NCI-H1105 (cell line): ENCODE results near the gene CPNE4.
A peak's percentile ranks its signal among the peaks of the same experiment; 100 is the strongest.

Experiments
- DNase-seq: peaks from one replicate; lab custom pipeline; 2025; lab: John Stamatoyannopoulos, UW

Gene CPNE4

DNA sequence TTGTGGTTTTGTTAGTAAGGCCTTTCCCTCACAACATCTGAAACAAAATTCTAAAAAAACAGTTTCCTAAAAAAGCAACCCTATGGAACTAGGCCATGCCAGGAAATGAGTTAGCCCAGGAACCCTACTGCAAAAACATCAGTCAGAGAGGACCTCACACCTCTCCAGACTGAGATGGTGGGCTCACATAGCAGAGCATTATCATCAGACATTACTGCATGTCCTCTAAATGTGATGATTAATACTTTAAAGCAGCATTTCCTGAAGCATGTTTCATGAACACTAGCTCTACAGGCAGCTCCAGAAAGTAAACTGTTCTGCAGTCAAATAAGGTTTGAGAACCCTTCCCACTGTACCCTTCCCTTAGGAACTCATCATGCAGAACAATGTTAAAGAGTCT lies 299.7 kb downstream of the CPNE4 start:
- DNase-seq = no peak

DNA sequence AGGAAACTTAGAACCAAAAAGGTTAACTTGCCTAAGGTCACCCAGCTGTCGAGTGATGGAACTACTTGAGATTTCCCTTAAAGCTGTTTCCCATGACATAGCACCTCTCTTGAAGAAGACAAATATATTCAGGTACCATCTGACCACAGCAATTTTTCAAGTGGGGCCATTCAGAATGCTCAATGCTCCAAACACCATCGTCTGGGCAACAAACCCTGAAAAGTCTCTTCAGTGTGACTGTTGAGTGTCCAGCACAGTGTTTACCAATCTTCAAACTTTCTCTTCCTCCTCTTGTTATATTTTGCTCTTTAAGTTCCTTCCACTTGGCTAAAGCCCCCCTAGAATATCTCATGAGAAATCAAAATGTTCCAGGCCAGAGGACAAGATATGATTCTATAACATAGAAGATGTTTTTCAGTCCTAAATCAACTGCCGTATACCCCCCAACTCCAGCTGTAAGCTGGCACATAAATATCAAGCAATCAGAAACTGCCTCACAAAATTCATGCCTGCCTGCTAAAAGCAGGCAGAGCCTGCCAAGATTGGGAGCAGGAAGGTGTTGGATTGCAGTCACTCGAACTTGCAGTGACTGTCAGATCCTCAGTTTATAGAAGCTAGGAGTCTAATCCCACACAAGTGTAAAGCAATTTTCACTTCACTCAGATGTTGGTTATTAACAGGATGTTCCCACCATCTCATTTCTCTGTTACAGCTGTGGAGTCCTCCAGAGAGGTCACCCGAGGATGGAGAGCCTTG lies 301.6 kb downstream of the CPNE4 start:
- no peak for DNase-seq

DNA sequence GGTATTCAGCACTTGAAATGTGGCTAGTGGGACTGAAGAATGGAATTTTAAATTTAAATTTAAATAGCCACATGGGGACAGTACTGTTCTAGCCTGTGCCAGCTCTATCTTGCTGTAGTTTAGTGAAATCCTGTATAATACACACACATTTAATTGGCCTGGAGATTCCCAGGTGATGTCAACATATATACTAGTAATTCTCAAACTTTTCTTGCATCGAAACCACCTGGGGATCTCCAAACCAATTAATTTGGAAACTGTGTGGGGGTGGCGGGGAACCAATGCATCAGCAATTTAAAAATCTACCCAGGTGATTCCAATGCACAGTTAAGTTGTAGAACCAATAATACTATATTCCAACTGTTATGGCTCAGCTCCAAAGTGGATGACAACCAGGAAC lies 303.1 kb downstream of the CPNE4 start:
- DNase-seq = no peak

DNA sequence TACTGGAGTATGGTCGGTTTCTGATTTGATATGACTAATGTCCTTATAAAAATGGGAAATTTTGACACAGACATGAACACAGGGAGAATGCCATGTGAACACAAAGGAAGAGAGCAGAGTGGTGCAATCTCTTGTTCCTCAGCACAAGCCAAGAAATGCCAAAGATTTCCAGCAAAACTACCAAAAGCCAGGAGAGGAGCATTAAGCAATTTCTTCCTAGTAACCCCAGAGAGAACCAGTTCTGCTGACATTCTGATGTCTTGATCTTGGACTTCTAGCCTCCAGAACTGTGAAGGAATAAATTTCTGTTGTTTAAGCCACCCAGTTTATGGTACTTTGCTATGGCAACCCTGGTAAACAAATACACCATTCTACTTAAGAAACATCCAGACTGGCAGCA lies 304.2 kb downstream of the CPNE4 start:
- no peak for DNase-seq

DNA sequence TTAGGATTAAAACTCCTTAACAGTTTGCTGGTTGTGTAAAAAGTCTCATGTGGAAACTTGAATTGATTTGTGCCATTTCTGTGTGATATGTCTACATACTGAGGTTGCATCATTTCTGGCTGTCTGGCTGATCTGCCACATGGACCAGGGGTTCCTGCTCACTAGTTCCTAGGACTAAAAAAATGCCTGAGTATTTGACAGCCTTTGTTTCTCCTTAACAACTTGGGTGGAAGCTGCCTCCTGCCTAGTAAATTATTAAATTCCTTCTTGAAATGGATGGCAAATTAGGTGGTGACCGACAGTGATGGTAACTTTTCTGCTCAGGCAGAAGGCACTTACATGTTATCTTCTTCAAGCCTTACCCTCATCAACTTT lies 305.2 kb downstream of the CPNE4 start:
- DNase-seq = no peak

DNA sequence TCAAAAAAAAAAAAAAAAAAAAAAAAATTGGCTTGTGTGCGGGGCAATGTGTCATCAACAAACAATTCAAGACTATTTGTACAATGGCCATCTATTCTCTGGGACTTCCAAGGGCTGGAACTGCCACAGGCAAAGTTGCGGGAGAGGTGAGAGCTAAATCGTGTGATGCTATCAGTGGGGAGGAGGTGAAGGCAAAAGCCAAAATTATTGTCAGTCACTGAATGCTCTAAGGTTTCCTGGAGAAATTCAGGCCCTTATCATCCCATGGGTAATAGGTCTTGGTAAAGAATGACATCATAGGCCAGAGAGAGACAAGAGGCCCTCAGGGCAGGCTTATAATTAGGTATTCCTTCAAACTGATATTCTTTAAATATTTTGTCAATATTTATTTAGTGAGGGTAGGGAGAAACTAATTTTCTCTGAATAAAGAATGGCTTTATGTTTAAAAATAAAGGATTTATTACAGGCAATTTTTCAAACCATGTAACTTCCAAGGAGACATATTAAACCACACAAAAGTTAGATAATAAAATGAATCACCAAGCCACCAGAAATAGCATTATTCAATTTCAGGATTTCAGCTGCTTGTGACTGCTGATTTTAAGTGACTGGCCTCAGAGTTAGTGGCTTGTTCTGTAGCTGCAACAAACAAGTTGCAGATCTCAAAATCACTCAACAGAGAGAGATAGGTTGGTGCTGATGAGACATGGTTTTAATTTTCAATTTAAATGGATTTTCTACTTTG lies 305.7 kb downstream of the CPNE4 start:
- no peak for DNase-seq

DNA sequence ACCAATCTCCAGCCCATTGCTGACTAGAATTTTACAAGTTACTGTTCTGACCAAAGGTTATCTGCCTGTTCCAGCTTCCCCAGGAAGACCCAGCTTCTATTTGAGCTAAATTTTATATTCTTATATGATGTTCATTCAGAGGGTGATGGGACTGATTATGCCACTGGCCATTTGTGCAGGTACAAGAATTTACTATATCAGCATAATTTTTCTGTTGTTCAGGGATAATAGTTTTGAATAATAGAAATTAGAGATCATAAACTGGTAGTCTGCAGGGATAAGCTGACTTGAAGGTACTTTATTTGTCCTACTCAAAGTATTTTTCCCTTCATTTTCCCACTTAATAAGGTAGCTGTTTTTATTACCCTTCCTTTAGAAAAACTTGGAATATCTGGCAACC lies 309.4 kb downstream of the CPNE4 start:
- no peak for DNase-seq

DNA sequence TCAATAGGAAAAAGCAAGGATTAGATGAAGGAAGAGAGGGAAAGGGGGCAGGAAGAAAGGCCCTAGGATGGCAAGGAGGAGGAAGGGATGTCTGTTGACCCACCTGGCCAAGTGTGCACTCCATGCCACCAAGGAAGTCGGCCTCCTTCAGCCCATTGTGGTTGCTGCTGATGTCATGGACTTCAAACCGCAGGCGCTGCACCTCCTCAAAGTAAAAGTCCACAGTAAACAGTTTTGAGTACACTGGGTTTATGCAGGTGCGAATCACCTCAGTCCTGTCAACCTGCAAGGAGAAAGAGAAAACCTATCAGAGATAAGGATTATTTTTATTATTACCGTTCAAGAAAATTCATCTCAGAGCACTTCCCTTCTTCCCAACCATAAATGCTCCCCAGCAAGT lies 311.5 kb downstream of the CPNE4 start:
- DNase-seq = no peak

DNA sequence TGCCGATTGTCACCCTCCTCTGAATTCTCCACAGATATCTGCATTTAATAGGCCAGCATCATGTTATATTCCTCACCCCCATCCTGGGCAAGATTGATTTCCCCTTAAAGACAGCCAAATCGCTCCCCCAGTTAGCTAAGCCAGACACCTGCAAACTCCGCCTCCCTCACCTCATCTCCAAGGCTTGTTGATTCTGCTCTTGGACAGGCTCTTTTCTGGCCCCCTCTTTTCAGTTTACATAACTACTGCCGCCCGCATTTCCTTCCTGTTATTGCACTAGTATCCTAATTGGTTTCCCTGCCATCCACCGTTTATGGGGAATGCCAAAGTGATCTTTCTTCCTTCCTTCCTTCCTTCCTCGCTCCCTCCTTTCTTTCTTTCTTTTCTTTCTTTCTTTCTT lies 317.3 kb downstream of the CPNE4 start:
- DNase-seq = no peak

DNA sequence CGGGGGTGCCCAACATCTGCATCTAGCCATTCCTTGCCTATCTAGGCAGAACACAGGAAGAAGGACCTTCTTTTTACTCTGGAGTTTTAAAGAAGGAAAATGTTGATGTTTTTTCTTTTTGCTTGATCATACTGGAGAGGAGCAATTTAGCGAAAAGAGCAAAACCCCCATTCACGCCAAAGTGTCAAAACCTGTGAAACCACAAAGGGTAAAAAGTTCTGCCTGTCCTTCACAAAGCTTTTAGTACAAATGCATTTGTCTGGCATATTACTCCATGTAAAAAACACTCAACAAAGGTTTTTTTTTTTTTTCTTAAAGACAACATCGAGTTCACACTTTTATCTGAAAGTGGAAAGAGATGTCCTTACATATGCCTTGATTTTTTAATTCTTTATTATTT lies 317.9 kb downstream of the CPNE4 start:
- DNase-seq = no peak

DNA sequence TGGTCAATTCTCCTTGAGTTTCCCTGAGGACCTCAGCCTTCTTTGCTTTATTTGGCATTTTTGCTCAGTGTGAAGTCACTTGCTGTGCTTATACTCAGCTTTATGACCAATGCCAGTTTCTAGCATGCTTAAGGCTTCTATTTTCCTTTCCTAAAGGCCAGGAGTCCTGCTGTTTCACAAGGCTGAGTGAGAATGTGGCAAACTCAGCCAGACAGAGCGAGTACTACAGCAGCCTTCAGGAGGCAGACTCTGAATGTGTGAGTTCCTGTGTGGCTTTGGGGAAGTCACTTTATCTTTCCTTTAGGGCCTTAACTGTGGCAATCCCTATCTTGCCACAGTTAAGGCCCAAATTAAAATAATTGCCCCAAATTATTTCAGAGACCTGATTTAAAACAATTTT lies 318.8 kb downstream of the CPNE4 start:
- DNase-seq = no peak

DNA sequence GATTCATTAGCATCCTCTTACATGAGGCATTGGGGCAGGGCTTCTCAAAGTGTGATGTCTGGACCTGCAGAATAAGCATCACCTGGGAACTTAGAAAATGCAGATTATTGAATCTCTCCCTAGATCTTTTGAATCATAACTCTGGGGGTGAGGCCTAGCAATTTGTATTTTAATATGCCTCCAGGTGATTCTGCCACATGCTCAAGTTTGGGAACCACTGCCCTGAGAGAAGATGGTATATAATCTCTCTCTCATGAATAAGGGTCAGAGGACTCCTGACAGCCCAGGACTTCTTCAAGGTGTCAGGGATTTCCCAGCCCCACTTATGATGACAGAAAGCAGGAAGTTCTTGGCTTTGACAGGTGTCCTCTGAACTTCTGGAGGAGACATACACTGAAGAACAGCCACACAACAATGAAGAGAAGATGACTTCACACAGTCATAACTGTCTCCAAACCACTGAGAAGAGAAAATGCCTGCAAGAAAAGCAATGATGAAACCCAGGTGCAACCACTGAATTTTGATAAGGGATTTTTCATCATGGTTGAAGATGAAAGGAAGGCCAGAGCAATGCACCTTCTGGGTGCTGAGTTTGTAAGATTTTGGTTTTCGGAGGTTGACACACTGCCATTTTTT lies 320.1 kb downstream of the CPNE4 start:
- DNase-seq = no peak

DNA sequence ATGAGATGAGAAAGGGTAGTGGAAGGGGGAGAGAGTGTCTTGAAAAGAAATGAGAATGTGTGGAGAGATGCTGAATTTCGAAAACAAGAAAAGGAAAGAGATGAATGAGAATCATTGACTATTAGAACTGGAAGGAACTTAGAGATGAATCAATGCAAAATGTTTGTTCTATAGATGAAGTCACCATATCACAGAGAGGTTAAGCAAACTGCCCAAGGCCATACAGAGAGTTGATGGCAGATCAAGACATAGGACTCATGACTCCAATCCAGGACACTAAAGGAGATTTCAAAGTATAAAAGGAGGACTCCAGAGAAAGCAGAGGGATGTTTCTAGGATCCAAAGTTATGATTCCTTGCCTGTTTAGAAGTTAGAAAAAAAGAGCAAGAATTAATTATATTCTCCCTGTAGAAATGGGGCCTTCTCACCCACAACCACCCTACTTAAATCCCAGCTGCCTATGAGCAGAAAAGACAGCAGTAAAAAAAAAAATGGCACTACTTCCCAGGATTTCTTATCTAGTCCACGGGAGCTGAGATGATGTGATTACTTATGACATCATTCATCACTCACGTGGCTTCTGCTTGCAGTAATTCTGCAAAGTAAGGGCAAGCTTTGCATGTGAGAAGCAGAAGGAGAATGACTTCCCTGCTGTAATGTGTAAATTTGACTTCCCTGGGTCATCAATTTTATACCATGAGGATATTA lies 321.2 kb downstream of the CPNE4 start:
- no peak for DNase-seq

DNA sequence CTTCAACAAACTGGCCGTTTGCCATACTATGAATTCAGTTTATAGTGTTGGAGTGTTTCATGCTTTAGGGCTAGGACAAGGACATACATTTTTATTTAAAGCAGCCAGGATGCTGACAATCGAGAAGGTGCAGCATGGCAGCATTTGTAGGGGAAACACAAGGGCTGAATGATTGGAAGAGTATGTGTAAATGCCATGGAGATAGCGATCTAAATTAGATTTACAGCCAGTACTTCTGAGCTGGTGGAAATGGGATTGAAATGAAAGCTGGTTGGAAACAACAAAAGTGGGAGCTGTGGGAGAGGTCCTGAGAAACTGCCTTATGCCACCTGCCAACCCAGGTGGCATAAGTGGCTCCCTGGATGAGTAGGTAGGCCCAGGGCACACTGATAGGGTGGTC lies 322.2 kb downstream of the CPNE4 start:
- DNase-seq = peak; percentile 33

DNA sequence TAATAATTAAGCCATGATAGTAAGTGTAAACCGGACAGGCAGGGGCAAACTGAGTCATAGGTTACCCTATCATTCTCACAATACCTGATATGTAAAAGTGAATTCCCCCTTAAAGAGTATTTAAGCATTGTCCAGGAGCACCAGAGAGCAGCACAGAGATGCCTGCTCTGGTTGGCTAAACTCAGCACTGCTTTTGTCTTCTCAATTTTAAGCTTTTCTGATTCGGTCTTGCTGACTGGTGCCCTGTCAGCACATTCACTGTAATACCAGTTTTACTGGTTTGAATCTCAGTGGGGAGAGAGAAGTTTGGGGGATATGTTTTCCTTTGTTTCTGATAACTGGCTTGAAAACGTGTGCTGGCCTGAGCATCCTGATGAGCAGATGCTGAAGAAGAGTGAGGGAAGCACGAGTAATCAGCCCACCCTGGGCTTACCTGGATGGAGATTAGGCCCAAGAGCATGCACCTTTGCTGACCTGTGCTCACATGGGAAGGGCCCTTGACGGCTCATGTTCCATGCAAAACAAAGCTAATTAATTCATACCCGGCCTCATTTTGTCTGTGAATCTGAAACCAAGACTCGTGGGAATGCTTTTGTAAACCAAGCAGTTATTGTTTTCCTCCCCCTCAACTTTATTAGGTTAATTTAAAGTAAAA lies 323.6 kb downstream of the CPNE4 start:
- no peak for DNase-seq

DNA sequence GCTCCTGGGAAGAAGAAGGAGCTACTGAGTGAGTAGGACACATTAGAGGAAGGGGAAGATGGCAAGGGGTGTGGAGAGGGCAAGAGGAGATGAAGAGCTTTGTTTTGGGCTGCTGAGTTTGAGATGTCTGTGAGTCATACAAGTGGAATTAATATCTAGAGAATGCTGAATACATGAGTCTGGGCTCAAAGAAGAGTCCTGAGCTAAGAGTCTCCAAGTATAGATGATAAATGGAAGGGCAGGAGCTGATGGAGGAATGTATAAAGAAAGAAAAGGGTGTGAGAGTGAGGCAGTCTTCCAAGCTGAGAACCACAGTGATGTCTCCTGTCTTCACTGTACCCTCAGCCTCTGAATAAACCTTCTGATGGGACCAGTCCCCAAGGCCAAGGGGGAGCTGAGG lies 326.6 kb downstream of the CPNE4 start:
- DNase-seq = no peak

DNA sequence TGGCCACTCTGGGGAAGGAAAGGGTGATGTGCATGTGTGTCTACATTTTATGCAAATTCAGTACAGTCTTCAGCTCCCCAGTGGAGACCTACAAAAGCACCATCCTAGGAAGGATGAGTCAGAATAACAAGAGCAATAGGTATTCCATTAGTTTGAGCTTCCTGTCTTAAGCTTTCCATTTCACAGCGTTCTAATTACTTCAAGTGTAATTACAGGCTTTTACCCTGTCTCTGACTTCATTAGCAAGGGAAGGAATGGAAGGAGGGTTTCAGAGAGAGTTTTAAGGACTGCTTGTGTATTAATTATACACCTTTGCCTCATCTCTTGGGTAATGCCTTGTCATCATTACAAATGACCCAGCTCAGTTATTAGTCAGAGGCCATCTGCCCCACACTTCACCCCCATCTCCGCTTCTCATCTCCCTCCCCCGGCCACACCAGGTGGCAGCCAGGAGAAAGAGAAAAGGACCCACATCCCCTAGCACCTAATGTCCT lies 329.2 kb downstream of the CPNE4 start:
- peak; percentile 66 for DNase-seq

DNA sequence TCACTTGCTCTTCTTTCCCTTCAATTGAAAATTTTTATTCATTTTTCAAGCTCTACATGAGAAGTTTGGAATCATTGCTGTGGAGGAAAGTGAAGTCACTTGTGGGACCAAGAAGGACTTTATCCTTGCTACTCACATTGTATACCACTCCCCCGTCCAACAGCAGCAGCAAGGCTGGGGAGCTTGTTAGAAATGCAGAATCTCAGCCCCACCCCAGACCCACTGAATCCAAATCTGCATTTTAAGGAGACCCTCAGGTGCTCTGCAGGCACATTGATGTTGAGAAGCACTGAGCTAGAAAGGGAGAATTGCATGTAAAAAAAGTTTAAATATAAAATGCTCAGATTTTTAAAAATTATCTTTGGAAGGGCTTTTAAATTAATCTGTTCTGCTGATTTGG lies 329.7 kb downstream of the CPNE4 start:
- no peak for DNase-seq

DNA sequence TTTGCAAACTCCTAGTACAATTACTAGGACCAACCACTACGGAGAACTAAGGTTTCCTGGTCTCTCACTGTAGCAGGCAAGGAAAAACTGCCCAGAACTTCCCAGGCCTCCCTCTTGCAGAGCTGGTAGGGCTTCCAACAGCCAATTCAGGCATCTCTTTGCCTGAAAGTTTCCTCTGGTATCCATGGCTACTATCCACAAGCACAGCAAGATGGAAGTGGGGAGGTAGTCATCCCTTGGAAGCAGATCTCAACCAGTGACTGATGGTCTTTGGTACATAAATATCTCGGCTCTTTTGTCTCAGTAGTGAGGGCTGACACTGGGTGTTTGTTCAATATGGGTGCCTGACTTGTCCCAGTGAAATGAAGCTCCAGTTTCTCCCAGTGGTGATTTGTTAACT lies 330.7 kb downstream of the CPNE4 start:
- no peak for DNase-seq

DNA sequence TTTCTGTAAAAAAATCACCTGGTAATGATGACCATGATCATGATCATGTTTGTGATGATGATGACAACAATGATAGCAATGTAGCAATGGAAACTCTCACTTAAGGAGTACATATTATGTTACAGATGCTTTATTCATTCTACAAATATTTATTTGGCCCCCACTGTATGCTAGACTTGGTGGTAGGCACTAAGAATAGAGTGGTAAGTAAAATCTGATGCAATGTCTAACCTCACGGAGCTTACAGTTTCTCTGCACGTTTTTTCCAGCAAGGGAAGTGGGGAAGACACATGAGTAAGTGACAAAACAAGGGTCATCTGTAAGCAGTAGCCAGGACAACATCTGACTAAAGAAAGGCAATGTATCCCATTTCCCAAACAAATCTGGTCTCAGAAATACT lies 332.7 kb downstream of the CPNE4 start:
- no peak for DNase-seq

DNA sequence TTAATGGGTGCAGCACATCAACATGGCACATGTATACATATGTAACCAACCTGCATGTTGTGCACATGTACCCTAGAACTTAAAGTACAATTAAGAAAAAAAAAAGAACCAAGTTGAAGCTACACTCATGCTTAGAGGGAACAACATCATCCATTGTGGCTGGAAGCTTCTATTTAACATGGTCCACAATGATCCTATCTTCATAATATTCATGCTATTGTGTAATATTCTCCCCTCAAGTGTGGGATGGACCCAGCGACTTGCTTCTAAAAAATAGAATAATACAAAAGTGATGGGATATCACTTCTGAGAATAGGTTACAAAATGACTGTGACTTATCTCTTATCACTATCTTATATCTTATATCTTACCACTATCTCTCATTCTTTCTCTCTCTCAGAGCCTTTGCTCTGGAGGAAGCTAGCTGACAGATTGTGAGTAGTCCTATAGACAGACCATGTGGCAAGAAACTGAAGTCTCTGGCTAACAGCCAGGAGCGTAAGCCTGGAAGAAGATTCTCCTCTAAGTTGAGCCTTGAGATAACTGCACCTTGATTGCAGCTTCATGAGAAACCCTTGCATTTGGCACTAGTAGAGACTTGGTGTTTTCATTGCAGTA lies 333.6 kb downstream of the CPNE4 start:
- no peak for DNase-seq

DNA sequence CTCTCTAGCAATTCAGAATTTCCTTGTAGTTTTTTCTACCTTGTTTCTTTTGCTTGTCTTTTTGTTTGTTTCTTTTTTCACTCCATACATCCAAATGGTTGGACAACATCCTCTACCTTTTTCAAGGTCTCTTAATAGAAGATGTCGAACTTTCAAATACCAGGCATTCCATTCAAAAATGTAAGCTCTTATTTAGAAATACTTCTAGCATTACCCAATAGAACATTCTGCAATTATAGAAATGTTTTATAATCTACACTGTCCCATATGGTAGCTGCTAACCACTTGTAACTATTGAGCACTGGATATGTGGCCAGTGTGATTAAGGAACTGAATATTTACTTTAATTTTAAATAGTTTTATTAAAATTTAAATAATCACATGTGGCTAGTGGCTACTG lies 335.8 kb downstream of the CPNE4 start:
- DNase-seq = no peak
